ENCODE data around the gene XIRP2. TPM values are rescaled to one million over a fixed set of nuclear protein-coding genes. Genes with fewer than 3 reads are reported as not detected.

XIRP2 gene
- total RNA-seq, 1 donor from 2014 or later = 35.7 TPM

GRCh38 chr2:167132906-167133555, 244.8 kb downstream of the XIRP2 start:
- no peak for DNase-seq (ENCODE audit: low read depth)

GRCh38 chr2:167133614-167134013, 245.3 kb downstream of the XIRP2 start:
- no peak for DNase-seq (ENCODE audit: low read depth)

GRCh38 chr2:167134381-167135072, 246.2 kb downstream of the XIRP2 start:
- peak; percentile 43 for DNase-seq (ENCODE audit: low read depth)

GRCh38 chr2:167135706-167136105, 247.4 kb downstream of the XIRP2 start:
- no peak for DNase-seq (ENCODE audit: low read depth)

- no peak for DNase-seq (ENCODE audit: low read depth)
Measured at GRCh38 chr2:167136879-167137596, 248.8 kb downstream of the XIRP2 start.

- no peak for DNase-seq (ENCODE audit: low read depth)
Measured at GRCh38 chr2:167140330-167140729, 252.1 kb downstream of the XIRP2 start.

- DNase-seq (ENCODE audit: low read depth) = peak; percentile 99
Measured at GRCh38 chr2:167140767-167141166, 252.5 kb downstream of the XIRP2 start.

- DNase-seq (ENCODE audit: low read depth) = no peak
Measured at GRCh38 chr2:167142554-167142953, 254.3 kb downstream of the XIRP2 start.

GRCh38 chr2:167144179-167144898, 256.1 kb downstream of the XIRP2 start:
- DNase-seq (ENCODE audit: low read depth) = peak; percentile 16

- DNase-seq (ENCODE audit: low read depth) = no peak
Measured at GRCh38 chr2:167147271-167147941, 259.1 kb downstream of the XIRP2 start.

GRCh38 chr2:167151894-167152293, 263.6 kb downstream of the XIRP2 start:
- no peak for DNase-seq (ENCODE audit: low read depth)

GRCh38 chr2:167157523-167157922, 269.2 kb downstream of the XIRP2 start:
- DNase-seq (ENCODE audit: low read depth) = no peak

GRCh38 chr2:167177196-167177595, 288.9 kb downstream of the XIRP2 start:
- DNase-seq (ENCODE audit: low read depth) = no peak

GRCh38 chr2:167181134-167181533, 292.9 kb downstream of the XIRP2 start:
- DNase-seq (ENCODE audit: low read depth) = peak; percentile 36

- peak; percentile 5 for DNase-seq (ENCODE audit: low read depth)
Measured at GRCh38 chr2:167181688-167182087, 293.4 kb downstream of the XIRP2 start.

- no peak for DNase-seq (ENCODE audit: low read depth)
Measured at GRCh38 chr2:167182403-167182802, 294.1 kb downstream of the XIRP2 start.

- DNase-seq (ENCODE audit: low read depth) = peak; percentile 33
Measured at GRCh38 chr2:167183931-167184330, 295.7 kb downstream of the XIRP2 start.

GRCh38 chr2:167186465-167186864, 298.2 kb downstream of the XIRP2 start:
- no peak for DNase-seq (ENCODE audit: low read depth)

- peak; percentile 54 for DNase-seq (ENCODE audit: low read depth)
Measured at GRCh38 chr2:167187049-167187727, 298.9 kb downstream of the XIRP2 start.

All from myocyte (in vitro differentiated cells).